GM06990 (cell line): Measurements from ENCODE around the gene ATOH7.

ENCODE experiments used
- DNase-seq: peaks from one replicate; pipeline ENCODE4 v3.0.0-alpha.2; 2011; ENCODE audit not compliant: insufficient read length; ENCODE audit errors: extremely low read depth
- H3K27me3 ChIP-seq: replicated peaks from 2 replicates; pipeline ENCODE4 v1.6.0; 2011; ENCODE audit warnings: low read length; ENCODE audit not compliant: control insufficient read depth, insufficient read depth
- H3K36me3 ChIP-seq: 2 replicates; pipeline ENCODE4 v1.5.1; 2011; ENCODE audit warnings: low read length; ENCODE audit not compliant: control insufficient read depth, insufficient read depth
- H3K4me3 ChIP-seq: replicated peaks from 2 replicates; pipeline ENCODE4 v1.5.1; 2011; ENCODE audit warnings: low read depth, mild to moderate bottlenecking, control low read depth, low read length
- TF ChIP-seq, protein P1 (sequence below): IDR thresholded peaks from 2 replicates; pipeline ENCODE4 v1.5.1; 2011; ENCODE audit warnings: low read length, control low read depth, mild to moderate bottlenecking, inconsistent platforms; ENCODE audit not compliant: insufficient read depth, poor library complexity, severe bottlenecking

ATOH7 gene

DNA sequence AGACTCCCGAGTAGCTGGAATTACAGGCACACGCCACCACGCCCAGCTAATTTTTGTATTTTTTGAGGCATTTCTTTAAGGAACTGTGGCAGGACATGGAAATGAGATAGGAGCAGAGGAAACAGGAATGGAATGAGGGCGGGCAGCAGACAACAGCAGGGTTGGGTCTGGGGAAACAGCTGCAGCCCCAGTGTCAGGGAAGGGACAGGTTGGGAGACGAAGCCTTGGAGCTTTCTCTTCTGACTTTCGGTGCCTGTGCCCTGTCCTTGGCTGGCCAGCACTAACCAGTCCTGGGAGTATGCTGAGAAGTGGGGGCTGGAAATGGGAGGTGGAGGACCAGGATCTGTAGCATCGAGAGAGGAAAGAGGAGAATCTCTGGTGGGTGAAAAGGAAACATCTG, 47.4 kb downstream of the ATOH7 start:
- DNase-seq: no peak
- no peaks in the 10 kb centered on the region for H3K27me3 ChIP-seq
- TF ChIP-seq, protein P1, sequence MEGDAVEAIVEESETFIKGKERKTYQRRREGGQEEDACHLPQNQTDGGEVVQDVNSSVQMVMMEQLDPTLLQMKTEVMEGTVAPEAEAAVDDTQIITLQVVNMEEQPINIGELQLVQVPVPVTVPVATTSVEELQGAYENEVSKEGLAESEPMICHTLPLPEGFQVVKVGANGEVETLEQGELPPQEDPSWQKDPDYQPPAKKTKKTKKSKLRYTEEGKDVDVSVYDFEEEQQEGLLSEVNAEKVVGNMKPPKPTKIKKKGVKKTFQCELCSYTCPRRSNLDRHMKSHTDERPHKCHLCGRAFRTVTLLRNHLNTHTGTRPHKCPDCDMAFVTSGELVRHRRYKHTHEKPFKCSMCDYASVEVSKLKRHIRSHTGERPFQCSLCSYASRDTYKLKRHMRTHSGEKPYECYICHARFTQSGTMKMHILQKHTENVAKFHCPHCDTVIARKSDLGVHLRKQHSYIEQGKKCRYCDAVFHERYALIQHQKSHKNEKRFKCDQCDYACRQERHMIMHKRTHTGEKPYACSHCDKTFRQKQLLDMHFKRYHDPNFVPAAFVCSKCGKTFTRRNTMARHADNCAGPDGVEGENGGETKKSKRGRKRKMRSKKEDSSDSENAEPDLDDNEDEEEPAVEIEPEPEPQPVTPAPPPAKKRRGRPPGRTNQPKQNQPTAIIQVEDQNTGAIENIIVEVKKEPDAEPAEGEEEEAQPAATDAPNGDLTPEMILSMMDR: no peak
- no peaks in the 10 kb centered on the region for H3K36me3 ChIP-seq
- H3K4me3 ChIP-seq: no peak overlapping the region
